Fibroblast of the aortic adventitia (primary cell): ENCODE results near the gene CTNNA2. TPM values are rescaled to one million over a fixed set of nuclear protein-coding genes. Genes with fewer than 3 reads are reported as not detected.

ENCODE experiments used
- DNase-seq: peaks from one replicate; pipeline ENCODE4 v3.0.0-alpha.2; 2010; ENCODE audit warnings: low read depth
- H3K4me3 ChIP-seq: 2 replicates; pipeline ENCODE4 v1.5.1; 2011; ENCODE audit warnings: low read depth, mild to moderate bottlenecking, control low read depth, low read length, moderate library complexity
- total RNA-seq: library from RNA; depleted of rRNA; stranded (reverse); fragments of >200 nt; gene quantifications from 2 replicates; pipeline ENCODE4 v1.2.3, GENCODE V29; 2012; ENCODE audit warnings: low replicate concordance
- TF ChIP-seq, protein P1 (sequence below): IDR thresholded peaks from 2 replicates; pipeline ENCODE4 v1.5.1; 2011; ENCODE audit warnings: mild to moderate bottlenecking, low read length, control low read depth, inconsistent platforms; ENCODE audit not compliant: insufficient read depth

Gene CTNNA2
- total RNA-seq, 1 donor: 0.36 TPM

GRCh38 chr2:79827881-79828280 lies 315.0 kb downstream of the CTNNA2 start:
- no peak overlapping the region for H3K4me3 ChIP-seq
- no peak for DNase-seq
- TF ChIP-seq, protein P1, sequence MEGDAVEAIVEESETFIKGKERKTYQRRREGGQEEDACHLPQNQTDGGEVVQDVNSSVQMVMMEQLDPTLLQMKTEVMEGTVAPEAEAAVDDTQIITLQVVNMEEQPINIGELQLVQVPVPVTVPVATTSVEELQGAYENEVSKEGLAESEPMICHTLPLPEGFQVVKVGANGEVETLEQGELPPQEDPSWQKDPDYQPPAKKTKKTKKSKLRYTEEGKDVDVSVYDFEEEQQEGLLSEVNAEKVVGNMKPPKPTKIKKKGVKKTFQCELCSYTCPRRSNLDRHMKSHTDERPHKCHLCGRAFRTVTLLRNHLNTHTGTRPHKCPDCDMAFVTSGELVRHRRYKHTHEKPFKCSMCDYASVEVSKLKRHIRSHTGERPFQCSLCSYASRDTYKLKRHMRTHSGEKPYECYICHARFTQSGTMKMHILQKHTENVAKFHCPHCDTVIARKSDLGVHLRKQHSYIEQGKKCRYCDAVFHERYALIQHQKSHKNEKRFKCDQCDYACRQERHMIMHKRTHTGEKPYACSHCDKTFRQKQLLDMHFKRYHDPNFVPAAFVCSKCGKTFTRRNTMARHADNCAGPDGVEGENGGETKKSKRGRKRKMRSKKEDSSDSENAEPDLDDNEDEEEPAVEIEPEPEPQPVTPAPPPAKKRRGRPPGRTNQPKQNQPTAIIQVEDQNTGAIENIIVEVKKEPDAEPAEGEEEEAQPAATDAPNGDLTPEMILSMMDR: no peak

DNA sequence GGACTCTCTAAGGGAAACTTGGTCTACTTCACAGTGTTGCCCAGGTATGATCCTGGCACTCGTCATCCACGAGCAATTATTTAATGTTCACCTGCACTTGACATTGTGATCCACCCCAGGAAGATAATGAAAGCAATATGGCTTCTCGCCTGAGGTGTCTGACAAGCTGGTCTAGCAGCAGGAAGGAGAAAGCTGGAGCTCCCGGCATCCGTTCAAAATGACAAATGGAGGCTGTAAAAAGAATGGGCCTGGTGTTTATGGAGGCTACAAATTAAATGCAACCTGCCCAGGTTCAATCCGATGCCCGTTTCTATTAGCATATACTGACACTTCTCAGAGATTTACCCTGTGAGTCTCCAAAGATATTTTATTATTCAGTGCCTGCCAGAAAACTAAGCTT lies 317.6 kb downstream of the CTNNA2 start:
- no peak for DNase-seq
- TF ChIP-seq, protein P1: no peak
- H3K4me3 ChIP-seq: no peak overlapping the region

GRCh38 chr2:79831961-79832360 lies 319.1 kb downstream of the CTNNA2 start:
- no peak overlapping the region for H3K4me3 ChIP-seq
- TF ChIP-seq, protein P1: no peak
- no peak for DNase-seq

GRCh38 chr2:79832511-79833234 lies 319.8 kb downstream of the CTNNA2 start:
- TF ChIP-seq, protein P1: no peak
- H3K4me3 ChIP-seq: no peak overlapping the region
- no peak for DNase-seq

- no peak for DNase-seq
- TF ChIP-seq, protein P1: no peak
- no peak overlapping the region for H3K4me3 ChIP-seq
Measured at GRCh38 chr2:79833235-79833878, 320.5 kb downstream of the CTNNA2 start.

DNA sequence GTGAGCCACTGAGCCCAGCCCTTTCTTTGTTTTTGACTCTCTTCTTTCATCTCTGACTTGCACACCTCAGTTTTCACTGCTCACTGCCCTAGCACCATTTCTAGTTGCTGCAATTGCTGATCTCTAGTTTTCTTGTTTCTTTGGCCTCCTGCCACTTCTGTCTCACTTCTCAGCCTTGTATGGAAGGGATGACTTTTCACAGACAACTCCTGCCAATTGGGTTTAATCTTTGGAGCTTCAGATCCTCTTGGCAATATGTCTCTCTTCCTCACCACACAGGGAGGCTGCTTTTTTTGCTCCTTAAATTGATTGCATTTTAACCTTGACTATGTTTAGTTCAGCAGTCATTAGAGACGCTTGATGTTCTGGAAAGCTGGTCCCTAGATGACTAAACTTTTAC lies 323.1 kb downstream of the CTNNA2 start:
- TF ChIP-seq, protein P1: no peak
- no peak for DNase-seq
- H3K4me3 ChIP-seq: no peak overlapping the region
